H9 (cell line): ENCODE measurements around the gene ATOH7. TPM values are rescaled to one million over a fixed set of nuclear protein-coding genes. Genes with fewer than 3 reads are reported as not detected.

Source experiments
- DNase-seq: peaks from one replicate; pipeline ENCODE4 v3.0.0-alpha.2; 2017
- H2AFZ ChIP-seq: one replicate; pipeline ENCODE4 v1.6.1; 2013; ENCODE audit warnings: mild to moderate bottlenecking, low read length, control low read depth, moderate library complexity
- H2AK5ac ChIP-seq: 2 replicates; pipeline ENCODE4 v1.6.1; 2013; ENCODE audit warnings: low read length, control low read depth, mixed read lengths; ENCODE audit not compliant: insufficient read length
- H2BK120ac ChIP-seq: one replicate; pipeline ENCODE4 v1.6.1; 2013; ENCODE audit warnings: low read depth, mild to moderate bottlenecking, low read length, control low read depth, inconsistent platforms; ENCODE audit not compliant: poor library complexity, severe bottlenecking
- H2BK12ac ChIP-seq: 2 replicates; pipeline ENCODE4 v1.6.1; 2013; ENCODE audit warnings: low read length, control low read depth, mixed read lengths, low read depth; ENCODE audit not compliant: insufficient read length
- H2BK15ac ChIP-seq: 2 replicates; pipeline ENCODE4 v1.6.1; 2013; ENCODE audit warnings: low read depth, low read length, control low read depth
- H2BK20ac ChIP-seq: one replicate; pipeline ENCODE4 v1.6.1; 2013; ENCODE audit warnings: low read depth, mild to moderate bottlenecking, low read length, control low read depth, inconsistent platforms; ENCODE audit not compliant: poor library complexity, severe bottlenecking
- H2BK5ac ChIP-seq: 2 replicates; pipeline ENCODE4 v1.6.1; 2013; ENCODE audit warnings: low read length, control low read depth, mixed read lengths; ENCODE audit not compliant: insufficient read length
- H3K14ac ChIP-seq: 2 replicates; pipeline ENCODE4 v1.6.1; 2013; ENCODE audit warnings: low read length, control low read depth; ENCODE audit not compliant: insufficient read depth
- H3K18ac ChIP-seq: 2 replicates; pipeline ENCODE4 v1.6.1; 2013; ENCODE audit warnings: low read depth, mild to moderate bottlenecking, mixed read lengths, low read length, control low read depth; ENCODE audit not compliant: insufficient read length
- H3K23ac ChIP-seq: 2 replicates; pipeline ENCODE4 v1.6.1; 2013; ENCODE audit warnings: low read length, control low read depth, mixed read lengths, low read depth; ENCODE audit not compliant: insufficient read length
- H3K23me2 ChIP-seq: 2 replicates; pipeline ENCODE4 v1.6.1; 2013; ENCODE audit warnings: low read depth, mild to moderate bottlenecking, mixed read lengths, low read length, control low read depth; ENCODE audit not compliant: insufficient read length, poor library complexity, severe bottlenecking
- H3K27ac ChIP-seq: 2 replicates; pipeline ENCODE4 v1.5.1; 2013; ENCODE audit warnings: low read length, control low read depth, mixed read lengths, low read depth; ENCODE audit not compliant: insufficient read length
- H3K27me3 ChIP-seq: 2 replicates; pipeline ENCODE4 v1.6.1; 2013; ENCODE audit warnings: low read length, control low read depth, inconsistent platforms; ENCODE audit not compliant: insufficient read depth
- H3K4ac ChIP-seq: 2 replicates; pipeline ENCODE4 v1.6.1; 2013; ENCODE audit warnings: low read depth, mild to moderate bottlenecking, control low read depth, inconsistent platforms, low read length, moderate library complexity
- H3K4me1 ChIP-seq: 2 replicates; pipeline ENCODE4 v1.6.1; 2013; ENCODE audit warnings: low read length, control low read depth, inconsistent platforms; ENCODE audit not compliant: insufficient read depth
- H3K4me2 ChIP-seq: 2 replicates; pipeline ENCODE4 v1.6.1; 2013; ENCODE audit warnings: low read length, control low read depth, mixed read lengths; ENCODE audit not compliant: insufficient read length, insufficient read depth
- H3K56ac ChIP-seq: 2 replicates; pipeline ENCODE4 v1.6.1; 2013; ENCODE audit warnings: low read depth, mild to moderate bottlenecking, mixed read lengths, low read length, control low read depth; ENCODE audit not compliant: insufficient read length
- H3K79me1 ChIP-seq: 2 replicates; pipeline ENCODE4 v1.6.1; 2013; ENCODE audit warnings: low read depth, mild to moderate bottlenecking, moderate library complexity, low read length, control low read depth, inconsistent platforms; ENCODE audit not compliant: insufficient read depth, poor library complexity, severe bottlenecking
- H3K79me2 ChIP-seq: 2 replicates; pipeline ENCODE4 v1.6.1; 2013; ENCODE audit warnings: low read length, control low read depth, inconsistent platforms; ENCODE audit not compliant: insufficient read depth
- H3K9ac ChIP-seq: 2 replicates; pipeline ENCODE4 v1.6.1; 2013; ENCODE audit warnings: low read length, control low read depth, mixed read lengths; ENCODE audit not compliant: insufficient read length; ENCODE audit errors: extremely low read depth
- H3K9me3 ChIP-seq: one replicate; pipeline ENCODE4 v1.6.1; 2013; ENCODE audit warnings: low read depth, low read length, inconsistent platforms; ENCODE audit not compliant: control insufficient read depth
- H3T11ph ChIP-seq: one replicate; pipeline ENCODE4 v1.6.1; 2013; ENCODE audit warnings: mild to moderate bottlenecking, low read length, control low read depth, inconsistent platforms
- H4K20me1 ChIP-seq: one replicate; pipeline ENCODE4 v1.6.1; 2013; ENCODE audit not compliant: control insufficient read depth, insufficient read length, insufficient read depth
- H4K5ac ChIP-seq: 2 replicates; pipeline ENCODE4 v1.6.1; 2013; ENCODE audit warnings: low read depth, mild to moderate bottlenecking, mixed read lengths, low read length, control low read depth; ENCODE audit not compliant: insufficient read length
- H4K8ac ChIP-seq: replicated peaks from 2 replicates; pipeline ENCODE4 v1.6.1; 2013; ENCODE audit warnings: low read length, control low read depth, mixed read lengths, low read depth; ENCODE audit not compliant: insufficient read length
- H4K91ac ChIP-seq: 2 replicates; pipeline ENCODE4 v1.6.1; 2013; ENCODE audit warnings: low read depth, mild to moderate bottlenecking, moderate library complexity, mixed read lengths, low read length, control low read depth; ENCODE audit not compliant: insufficient read length
- H3K27ac Mint-ChIP-seq, 3 experiments: 2 replicates in 2 of 3; 3 replicates in 1 of 3; pipeline ENCODE4 v1.8.0; 2020 to 2021; ENCODE audit warnings: mixed read lengths in 3 of 3, mild to moderate bottlenecking in 1 of 3, moderate library complexity in 1 of 3
- H3K27me3 Mint-ChIP-seq: 2 replicates; pipeline ENCODE4 v1.8.0; 2021; ENCODE audit warnings: low read depth, mild to moderate bottlenecking, moderate library complexity, mixed read lengths
- H3K36me3 Mint-ChIP-seq, 3 experiments: 2 replicates in 2 of 3; 3 replicates in 1 of 3; pipeline ENCODE4 v1.8.0; 2020 to 2021; ENCODE audit warnings: low read depth in 3 of 3, mixed read lengths in 3 of 3; ENCODE audit not compliant: insufficient read depth in 1 of 3
- H3K4me1 Mint-ChIP-seq, 2 experiments: 2 replicates each; pipeline ENCODE4 v1.8.0; 2020; ENCODE audit warnings: mixed read lengths in 2 of 2
- H3K4me3 Mint-ChIP-seq, 2 experiments: 2 replicates in 1 of 2; 3 replicates in 1 of 2; pipeline ENCODE4 v1.8.0; 2020 to 2021; ENCODE audit warnings: mild to moderate bottlenecking in 2 of 2, mixed read lengths in 2 of 2, moderate library complexity in 1 of 2
- H3K9me3 Mint-ChIP-seq, 2 experiments: 2 replicates in 1 of 2; 3 replicates in 1 of 2; pipeline ENCODE4 v1.8.0; 2020; ENCODE audit warnings: mild to moderate bottlenecking in 2 of 2, mixed read lengths in 2 of 2, moderate library complexity in 1 of 2
- CTCF ChIP-seq: fragments of 200-600 bp; sonication (generic); conservative IDR thresholded peaks from 3 replicates; pipeline ENCODE4 v1.8.0; 2021; ENCODE audit warnings: antibody characterized with exemption, mild to moderate bottlenecking
- WGBS: extraction: QIAGEN DNeasy Blood & Tissue Kit; methylation state at CpG from one replicate; pipeline ENCODE4 v1.1.7; 2013; ENCODE audit warnings: missing lambda C conversion rate, low lambda C conversion rate, mixed read lengths; ENCODE audit not compliant: insufficient read length; ENCODE audit errors: extremely low coverage; 5-methylcytosine and 5-hydroxymethylcytosine counted together
- total RNA-seq: library from RNA; stranded (reverse); gene quantifications from 2 replicates; pipeline ENCODE4 v1.2.1, GENCODE V29; 2021

ATOH7 gene
- total RNA-seq, 1 experiment from 2014 or later = 0.20 TPM

GRCh38 chr10:68253346-68253745 is 21.4 kb upstream of the ATOH7 start:
- H2BK5ac ChIP-seq = no peak overlapping the region
- no peaks in the 10 kb centered on the region for H3K79me2 ChIP-seq
- H3K4ac ChIP-seq = no peak overlapping the region
- Mint-ChIP-seq H3K9me3 (no peaks in the 10 kb centered on the region), H3K27me3 (peaks cover 53% of the 10 kb centered on the region), H3K4me1 (peaks cover 15 to 22% of the 10 kb centered on the region in 2 experiments), H3K4me3 (no peak overlapping the region), H3K27ac (no peak overlapping the region), H3K36me3 (no peaks in the 10 kb centered on the region)
- H2BK15ac ChIP-seq = no peak overlapping the region
- no peak overlapping the region for H2AK5ac ChIP-seq
- H2BK120ac ChIP-seq = no peak overlapping the region
- H3K4me1 ChIP-seq = peaks cover 3% of the 10 kb centered on the region
- H3K14ac ChIP-seq = no peak overlapping the region
- H4K5ac ChIP-seq = no peak overlapping the region
- no peak overlapping the region for H3K56ac ChIP-seq
- no peaks in the 10 kb centered on the region for H3K79me1 ChIP-seq
- H3T11ph ChIP-seq = no peak overlapping the region
- no peaks in the 10 kb centered on the region for H3K9me3 ChIP-seq
- no peak overlapping the region for H3K4me2 ChIP-seq
- no peak overlapping the region for H4K91ac ChIP-seq
- H4K20me1 ChIP-seq = no peaks in the 10 kb centered on the region
- no peak overlapping the region for H3K27ac ChIP-seq
- no peak overlapping the region for H3K9ac ChIP-seq
- no peaks in the 10 kb centered on the region for H3K23me2 ChIP-seq
- H3K27me3 ChIP-seq = no peaks in the 10 kb centered on the region
- no peak overlapping the region for H4K8ac ChIP-seq
- no peak overlapping the region for H2BK20ac ChIP-seq
- H2AFZ ChIP-seq = no peak overlapping the region
- no peak overlapping the region for H2BK12ac ChIP-seq
- no peak for DNase-seq
- no peak overlapping the region for H3K23ac ChIP-seq
- no peak for TF ChIP-seq CTCF
- WGBS = no CpG with 5 or more reads among the region's 1 CpG
- H3K18ac ChIP-seq = no peak overlapping the region
